ENCODE results near the gene RALGAPB. TPM values are rescaled to one million over a fixed set of nuclear protein-coding genes. Genes with fewer than 3 reads are reported as not detected.

The RALGAPB gene
- total and polyA plus RNA-seq, 2 of the 13 experiments (the other 11 are each of a cell fraction or from before 2014, with no cell fraction given): 17.6 to 30.6 TPM

DNA sequence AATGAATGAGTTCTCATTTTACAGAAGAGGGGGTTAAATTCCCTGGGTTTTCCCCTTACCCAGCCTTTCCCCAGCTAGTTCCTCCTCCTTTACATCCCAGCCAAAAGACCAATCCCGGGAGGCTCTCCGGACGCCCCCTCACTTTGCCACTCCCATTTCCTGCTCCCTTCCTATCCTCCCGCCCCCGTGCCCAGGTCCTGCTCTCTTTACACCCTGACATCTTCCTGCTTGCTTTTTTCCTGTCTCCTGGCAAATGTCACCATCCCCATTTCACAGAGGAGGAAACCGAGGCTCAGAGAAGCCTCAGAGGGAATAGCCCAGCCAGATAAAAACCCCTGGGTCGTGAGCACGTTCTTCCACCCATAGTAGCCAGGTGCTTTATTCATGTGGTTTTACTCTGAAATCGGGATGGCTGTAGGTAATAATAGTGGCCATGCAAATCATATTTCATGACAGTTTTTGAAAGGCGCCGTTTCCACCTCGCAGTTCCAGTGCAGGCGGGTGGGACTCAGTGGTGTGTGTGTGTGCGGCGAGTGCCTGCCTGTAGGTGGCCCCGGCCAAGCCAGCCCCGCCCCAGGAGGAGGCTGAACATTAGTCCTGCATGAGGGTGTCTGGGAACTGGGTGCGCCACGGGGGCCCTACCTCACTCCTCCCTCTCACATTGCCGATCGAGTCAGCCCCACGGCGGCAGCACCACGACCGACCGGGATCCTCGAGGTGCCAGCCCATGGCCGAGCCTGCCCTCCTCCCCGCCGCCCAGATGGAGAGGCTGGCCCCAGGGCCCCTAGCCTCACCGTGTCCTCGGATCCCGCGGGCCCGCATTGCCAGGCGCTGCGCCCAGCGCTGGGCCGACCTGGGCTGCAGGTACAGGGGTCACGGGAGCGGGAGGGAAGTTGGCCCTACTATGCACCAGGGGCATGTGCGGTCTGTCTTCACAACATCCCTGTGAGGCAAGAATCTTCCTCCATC is 128.9 kb downstream of the RALGAPB start, which contains the start of gene ARHGAP40 (continued):
- TF ChIP-seq ZNF790 (CRISPR knock-in tag; IDR thresholded peaks at IDR 0.05; ENCODE audit: borderline replicate concordance): no peak
- no peak for TF ChIP-seq CENPX (CRISPR knock-in tag; IDR thresholded peaks at IDR 0.05)
- 0 out of 2 replicates have a peak, but pooled peaks have one; percentile 25 for TF ChIP-seq FOSL1 (CRISPR knock-in tag; IDR thresholded peaks at IDR 0.05; ENCODE audit: borderline replicate concordance)
- no peak for TF ChIP-seq E2F5 (CRISPR knock-in tag; conservative IDR thresholded peaks at IDR 0.05)
- TF ChIP-seq JUND (CRISPR knock-in tag; IDR thresholded peaks at IDR 0.05): no peak
- TF ChIP-seq ZNF331 (CRISPR knock-in tag; IDR thresholded peaks at IDR 0.05): no peak
- no peak for TF ChIP-seq PRMT3 (CRISPR knock-in tag; IDR thresholded peaks at IDR 0.05; ENCODE audit: borderline replicate concordance, low read depth)
- peak; percentile 39 for TF ChIP-seq AGO2 (optimal IDR thresholded peaks at IDR 0.05; ENCODE audit: low read depth, low read length)
- TF ChIP-seq FOXO1 (CRISPR knock-in tag; IDR thresholded peaks at IDR 0.05): no peak
- no peak for TF ChIP-seq CREB1 (IDR thresholded peaks at IDR 0.05)
- TF ChIP-seq CREB1 (CRISPR knock-in tag; IDR thresholded peaks at IDR 0.05): no peak
- no peak for TF ChIP-seq FOXA3 (CRISPR knock-in tag; IDR thresholded peaks at IDR 0.05)
- no peak for TF ChIP-seq CBX2 (IDR thresholded peaks at IDR 0.05; ENCODE audit: low read depth, low read length)
- TF ChIP-seq CBX2 (CRISPR knock-in tag; IDR thresholded peaks at IDR 0.05; ENCODE audit: low read depth): 0 out of 2 replicates have a peak, but pooled peaks have one; percentile 34
- peak; percentile 34; the same call in 1 of the 2 replicates for TF ChIP-seq NFKB2 (CRISPR knock-in tag; IDR thresholded peaks at IDR 0.05; ENCODE audit: borderline replicate concordance)
- TF ChIP-seq, protein P1, sequence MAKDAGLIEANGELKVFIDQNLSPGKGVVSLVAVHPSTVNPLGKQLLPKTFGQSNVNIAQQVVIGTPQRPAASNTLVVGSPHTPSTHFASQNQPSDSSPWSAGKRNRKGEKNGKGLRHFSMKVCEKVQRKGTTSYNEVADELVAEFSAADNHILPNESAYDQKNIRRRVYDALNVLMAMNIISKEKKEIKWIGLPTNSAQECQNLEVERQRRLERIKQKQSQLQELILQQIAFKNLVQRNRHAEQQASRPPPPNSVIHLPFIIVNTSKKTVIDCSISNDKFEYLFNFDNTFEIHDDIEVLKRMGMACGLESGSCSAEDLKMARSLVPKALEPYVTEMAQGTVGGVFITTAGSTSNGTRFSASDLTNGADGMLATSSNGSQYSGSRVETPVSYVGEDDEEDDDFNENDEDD (CRISPR knock-in tag; IDR thresholded peaks at IDR 0.05; ENCODE audit: borderline replicate concordance): no peak
- no peak for TF ChIP-seq CAMTA2 (CRISPR knock-in tag; IDR thresholded peaks at IDR 0.05; ENCODE audit: borderline replicate concordance)
- no peak for TF ChIP-seq ZNF260 (CRISPR knock-in tag; IDR thresholded peaks at IDR 0.05; ENCODE audit: borderline replicate concordance, low read depth)
- 0 out of 2 replicates have a peak, but pooled peaks have one; percentile 38 for TF ChIP-seq ATF7-NPFF (CRISPR knock-in tag; IDR thresholded peaks at IDR 0.05; ENCODE audit: low read depth)
- TF ChIP-seq SP140L (CRISPR knock-in tag; IDR thresholded peaks at IDR 0.05; ENCODE audit: borderline replicate concordance): no peak
- TF ChIP-seq CBX5 (CRISPR knock-in tag; IDR thresholded peaks at IDR 0.05; ENCODE audit: borderline replicate concordance): peak; percentile 31; the same call in 1 of the 2 replicates
- TF ChIP-seq RFXAP (CRISPR knock-in tag; IDR thresholded peaks at IDR 0.05; ENCODE audit: borderline replicate concordance): no peak
- TF ChIP-seq TRIM22 (IDR thresholded peaks at IDR 0.05): no peak
- TF ChIP-seq ZNF562 (CRISPR knock-in tag; IDR thresholded peaks at IDR 0.05; ENCODE audit: borderline replicate concordance): no peak
- TF ChIP-seq FOXP1 (IDR thresholded peaks at IDR 0.05): no peak
- no peak for TF ChIP-seq FOXP1 (CRISPR knock-in tag; IDR thresholded peaks at IDR 0.05)
- no peak for TF ChIP-seq SRSF9 (IDR thresholded peaks at IDR 0.05; ENCODE audit: borderline replicate concordance, insufficient read depth, low read depth, low read length, poor library complexity, severe bottlenecking)
- no peak for TF ChIP-seq KLF15 (CRISPR knock-in tag; IDR thresholded peaks at IDR 0.05; ENCODE audit: borderline replicate concordance)
